Esophagus squamous epithelium (tissue), 5 donors: ENCODE measurements around the gene EFCAB5. TPM values are rescaled to one million over a fixed set of nuclear protein-coding genes. Genes with fewer than 3 reads are reported as not detected.
"Not testable (repeated sequence)": the region's sequence is repeated elsewhere in the genome, so short reads cannot be mapped to it uniquely, and the experiment has no call there.

Experiments used
- DNase-seq: peaks from one replicate; lab custom pipeline; 2025; lab: John Stamatoyannopoulos, UW
- H3K27ac ChIP-seq, 4 donors: fragments of 200-600 bp; sonication (generic); one replicate each; pipeline ENCODE4 v1.5.1; 2016 to 2019; ENCODE audit warnings: mild to moderate bottlenecking in 1 of 4
- H3K27me3 ChIP-seq, 4 donors: fragments of 200-600 bp; sonication (generic); 1 replicate in 3 of 4; 2 replicates in 1 of 4; pipeline versions ENCODE4 v1.5.1 to v1.6.0; 2017 to 2021; ENCODE audit warnings: antibody characterized with exemption in 1 of 4
- H3K36me3 ChIP-seq, 3 donors: fragments of 200-600 bp; sonication (generic); one replicate each; pipeline ENCODE4 v1.5.1; 2016 to 2019
- H3K4me1 ChIP-seq, 3 donors: fragments of 200-600 bp; sonication (generic); one replicate each; pipeline ENCODE4 v1.5.1; 2017 to 2019
- H3K4me3 ChIP-seq, 4 donors: fragments of 200-600 bp; sonication (generic); 1 replicate in 3 of 4; 2 replicates in 1 of 4; pipeline ENCODE4 v1.5.1; 2016 to 2019; ENCODE audit warnings: mild to moderate bottlenecking in 2 of 4, moderate library complexity in 1 of 4
- H3K9me3 ChIP-seq, 3 donors: fragments of 200-600 bp; sonication (generic); one replicate each; pipeline ENCODE4 v1.5.1; 2016 to 2019
- POLR2A ChIP-seq, 4 donors: fragments of 450-650 bp; IDR thresholded peaks; one replicate each; pipeline ENCODE4 v1.6.1; 2017; ENCODE audit warnings: antibody characterized with exemption in 4 of 4, mild to moderate bottlenecking in 4 of 4, moderate library complexity in 3 of 4
- WGBS, 2 donors: methylation state at CpG; one replicate each; pipeline ENCODE4 v1.1.5; 2018; 5-methylcytosine and 5-hydroxymethylcytosine counted together
- intact Hi-C: fragments of 100-400 bp; cut with DNase I; formaldehyde crosslinking; loops from one replicate; pipeline ENCODE4 v1.15.0; 2022
- total RNA-seq, 4 donors: library from RNA; depleted of rRNA; stranded (reverse); fragments of >200 nt; gene quantifications; one replicate each; pipeline ENCODE4 v1.1.0, GENCODE V29; 2016
- TF ChIP-seq, protein P1 (sequence below), 6 experiments: fragments of 450-650 bp in 4 of 6; fragments of 200-600 bp in 2 of 6; sonication (generic) in 2 of 6; IDR thresholded peaks; one replicate each; pipeline ENCODE4 v1.5.1; 2016 to 2019; ENCODE audit warnings: antibody characterized with exemption in 6 of 6, mild to moderate bottlenecking in 4 of 6, moderate library complexity in 4 of 6
- donor health status: DM: yes; HTN: yes; CAD: no.

Gene EFCAB5
- total RNA-seq: under 1 TPM in 1 of 4 donors, not detected in 3; 0.19 TPM

DNA sequence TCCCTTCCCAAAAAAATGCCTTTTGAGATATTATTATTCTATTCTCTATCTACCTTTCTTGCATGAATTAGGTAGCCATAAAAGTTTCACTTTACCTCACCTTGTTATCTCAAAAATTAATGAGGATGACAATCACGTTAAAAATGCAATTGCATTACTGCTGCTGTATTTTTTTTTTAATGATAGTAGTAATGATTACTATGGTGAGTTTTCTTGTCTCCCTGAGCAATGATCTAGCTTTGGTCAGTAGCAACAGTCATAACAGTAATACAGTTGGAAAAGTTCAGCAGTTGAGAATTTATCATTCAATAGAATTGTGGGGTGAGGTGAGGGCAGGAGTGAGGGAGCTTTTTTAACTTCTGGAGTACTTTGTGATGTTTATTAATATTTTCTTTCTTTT is at the start of gene EFCAB5:
Gene EFCAB5 (plus strand): TSS at position 301 of the 400 bp plus-strand sequence. CDS start 163 bp downstream, outside the sequence.
- 70 to 73% methylated on average over 1 of the region's 1 CpG for WGBS, 2 donors
- Histone ChIP-seq H3K4me1 (no peaks in the 10 kb centered on the region), H3K27ac (no peak within 1 kb of the TSS), H3K9me3 (no peaks in the 10 kb centered on the region), H3K4me3 (no peak within 1 kb of the TSS), H3K36me3 (no peaks in the 10 kb centered on the region), H3K27me3 (no peaks in the 10 kb centered on the region)
- intact Hi-C loops: no loop called here
- DNase-seq: no peak
- TF ChIP-seq POLR2A (IDR thresholded peaks at IDR 0.05): no peak
- TF ChIP-seq, protein P1, sequence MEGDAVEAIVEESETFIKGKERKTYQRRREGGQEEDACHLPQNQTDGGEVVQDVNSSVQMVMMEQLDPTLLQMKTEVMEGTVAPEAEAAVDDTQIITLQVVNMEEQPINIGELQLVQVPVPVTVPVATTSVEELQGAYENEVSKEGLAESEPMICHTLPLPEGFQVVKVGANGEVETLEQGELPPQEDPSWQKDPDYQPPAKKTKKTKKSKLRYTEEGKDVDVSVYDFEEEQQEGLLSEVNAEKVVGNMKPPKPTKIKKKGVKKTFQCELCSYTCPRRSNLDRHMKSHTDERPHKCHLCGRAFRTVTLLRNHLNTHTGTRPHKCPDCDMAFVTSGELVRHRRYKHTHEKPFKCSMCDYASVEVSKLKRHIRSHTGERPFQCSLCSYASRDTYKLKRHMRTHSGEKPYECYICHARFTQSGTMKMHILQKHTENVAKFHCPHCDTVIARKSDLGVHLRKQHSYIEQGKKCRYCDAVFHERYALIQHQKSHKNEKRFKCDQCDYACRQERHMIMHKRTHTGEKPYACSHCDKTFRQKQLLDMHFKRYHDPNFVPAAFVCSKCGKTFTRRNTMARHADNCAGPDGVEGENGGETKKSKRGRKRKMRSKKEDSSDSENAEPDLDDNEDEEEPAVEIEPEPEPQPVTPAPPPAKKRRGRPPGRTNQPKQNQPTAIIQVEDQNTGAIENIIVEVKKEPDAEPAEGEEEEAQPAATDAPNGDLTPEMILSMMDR (IDR thresholded peaks at IDR 0.05): no peak

DNA sequence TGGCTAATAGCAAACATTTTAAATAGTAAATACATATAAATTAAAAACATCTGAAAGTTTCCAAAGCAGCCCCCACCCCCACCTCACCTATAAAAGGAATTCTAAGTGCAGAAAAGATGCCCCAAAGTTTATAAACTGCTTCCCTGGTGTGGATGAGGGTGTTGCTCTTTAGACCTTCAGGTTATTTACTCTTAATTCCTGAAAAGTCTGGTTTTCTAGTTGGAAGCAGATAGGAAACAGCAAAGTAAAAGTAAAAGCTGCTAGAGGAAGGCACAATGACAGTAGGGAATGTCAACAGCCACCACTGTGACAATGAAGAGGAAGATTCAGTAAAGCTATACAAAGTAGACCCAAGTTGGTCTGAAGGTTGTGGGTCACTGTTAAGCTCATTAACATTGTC is 49.2 kb upstream of the EFCAB5 start:
- H3K9me3 ChIP-seq: no peaks in the 10 kb centered on the region
- TF ChIP-seq, protein P1 (IDR thresholded peaks at IDR 0.05): no peak
- no peak for TF ChIP-seq POLR2A (IDR thresholded peaks at IDR 0.05)
- no peaks in the 10 kb centered on the region for H3K27me3 ChIP-seq
- DNase-seq: no peak
- intact Hi-C loops: no loop called here
- no peak overlapping the region for H3K4me3 ChIP-seq
- H3K4me1 ChIP-seq: no peaks in the 10 kb centered on the region
- no peak overlapping the region for H3K27ac ChIP-seq
- H3K36me3 ChIP-seq: peaks cover 0 to 4% (median 0%) of the 10 kb centered on the region in 3 donors

DNA sequence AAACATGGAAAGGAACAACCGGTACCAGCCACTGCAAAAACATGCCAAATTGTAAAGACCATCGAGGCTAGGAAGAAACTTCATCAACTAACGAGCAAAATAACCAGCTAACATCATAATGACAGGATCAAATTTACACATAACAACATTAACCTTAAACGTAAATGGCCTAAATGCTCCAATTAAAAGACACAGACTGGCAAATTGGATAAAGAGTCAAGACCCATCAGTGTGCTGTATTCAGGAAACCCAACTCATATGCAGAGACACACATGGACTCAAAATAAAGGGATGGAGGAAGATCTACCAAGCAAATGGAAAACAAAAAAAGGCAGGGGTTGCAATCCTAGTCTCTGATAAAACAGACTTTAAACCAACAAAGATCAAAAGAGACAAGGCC is 44.3 kb upstream of the EFCAB5 start:
- H3K27ac ChIP-seq, H3K27me3 ChIP-seq, H3K4me1 ChIP-seq, H3K36me3 ChIP-seq, intact Hi-C loops, H3K4me3 ChIP-seq, H3K9me3 ChIP-seq, DNase-seq: not testable (repeated sequence)
- WGBS, 2 donors: 86 to 92% methylated on average over 4 of the region's 4 CpGs

DNA sequence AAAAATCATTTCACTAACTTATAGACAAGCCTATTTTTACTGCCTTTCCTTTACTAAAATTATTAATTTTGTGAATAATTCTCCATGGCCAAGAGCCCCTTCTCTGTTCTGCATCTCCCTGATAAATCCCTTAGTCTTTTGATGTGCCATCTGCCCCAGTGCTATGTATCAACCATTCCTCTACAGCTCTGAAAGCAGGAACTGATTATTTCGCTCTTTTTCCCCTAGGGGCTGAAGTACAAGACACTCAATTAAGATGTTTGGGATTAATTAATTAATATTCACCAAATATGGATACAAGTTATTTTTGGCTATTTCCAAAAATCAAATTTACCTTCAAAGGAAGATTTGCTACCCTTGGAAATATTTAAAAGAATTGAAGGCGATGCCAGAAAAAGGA is 38.0 kb upstream of the EFCAB5 start:
- intact Hi-C loops: no loop called here

DNA sequence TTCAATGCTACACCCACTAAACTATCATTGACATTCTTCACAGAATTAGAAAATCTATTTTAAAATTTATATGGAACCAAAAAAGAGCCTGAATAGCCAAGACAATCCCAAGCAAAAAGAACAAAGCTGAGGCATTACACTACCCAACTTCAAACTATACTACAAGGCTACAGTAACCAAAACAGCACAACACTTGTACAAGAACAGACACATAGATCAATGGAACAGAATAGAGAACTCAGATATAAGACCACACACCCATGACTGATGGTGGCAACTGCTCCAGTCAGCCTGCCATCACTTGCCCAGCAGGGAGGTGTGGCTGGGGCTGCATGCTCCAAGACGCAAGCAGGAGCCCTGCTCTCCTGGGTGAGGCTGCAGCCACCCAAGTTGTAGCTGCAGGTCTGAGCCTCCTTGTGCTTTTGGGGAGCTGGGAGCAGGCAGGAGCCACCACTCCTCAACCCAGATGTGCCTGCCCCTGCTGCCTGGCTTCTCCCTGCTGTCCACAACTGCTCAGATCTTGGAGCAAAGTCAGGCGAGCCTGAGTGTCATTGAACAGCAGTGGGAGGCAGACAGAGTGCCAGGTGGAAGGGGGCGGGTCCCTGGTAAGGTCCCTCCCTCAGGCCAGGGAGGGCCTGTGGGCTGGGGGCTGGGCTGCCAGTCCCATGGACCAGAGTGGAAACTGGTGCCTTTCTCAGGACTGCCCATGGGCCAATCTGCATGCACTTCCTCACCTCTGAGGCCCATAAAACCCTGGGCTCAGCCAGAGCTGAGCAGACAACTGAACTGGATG is 36.2 kb upstream of the EFCAB5 start:
- intact Hi-C loops: no loop called here
- no peaks in the 10 kb centered on the region for H3K27me3 ChIP-seq
- no peak for TF ChIP-seq POLR2A (IDR thresholded peaks at IDR 0.05)
- TF ChIP-seq, protein P1 (IDR thresholded peaks at IDR 0.05): no peak
- no peaks in the 10 kb centered on the region for H3K36me3 ChIP-seq
- H3K4me3 ChIP-seq: no peak overlapping the region
- DNase-seq: no peak
- no peaks in the 10 kb centered on the region for H3K9me3 ChIP-seq
- WGBS, 2 donors: 40 to 57% methylated on average over 1 of the region's 3 CpGs
- peaks cover 0 to 5% (median 0%) of the 10 kb centered on the region in 3 donors for H3K4me1 ChIP-seq
- H3K27ac ChIP-seq: no peak overlapping the region

More for the DNA sequence above, 38.0 kb upstream of the EFCAB5 start:
- Histone ChIP-seq H3K36me3 (no peaks in the 10 kb centered on the region), H3K27me3 (no peaks in the 10 kb centered on the region), H3K27ac (no peak overlapping the region), H3K4me3 (no peak overlapping the region), H3K4me1 (peaks cover 0 to 5% (median 0%) of the 10 kb centered on the region in 3 donors), H3K9me3 (no peaks in the 10 kb centered on the region)
- 91 to 92% methylated on average over 2 of the region's 2 CpGs for WGBS, 2 donors
- no peak for DNase-seq
- TF ChIP-seq POLR2A (IDR thresholded peaks at IDR 0.05): no peak
- TF ChIP-seq, protein P1 (IDR thresholded peaks at IDR 0.05): no peak
